H9 (cell line): ENCODE data around the gene TBC1D8. TPM values are rescaled to one million over a fixed set of nuclear protein-coding genes. Genes with fewer than 3 reads are reported as not detected.

ENCODE experiments used
- DNase-seq: peaks from one replicate; pipeline ENCODE4 v3.0.0-alpha.2; 2017
- H2AFZ ChIP-seq: one replicate; pipeline ENCODE4 v1.6.1; 2013; ENCODE audit warnings: mild to moderate bottlenecking, low read length, control low read depth, moderate library complexity
- H2AK5ac ChIP-seq: 2 replicates; pipeline ENCODE4 v1.6.1; 2013; ENCODE audit warnings: low read length, control low read depth, mixed read lengths; ENCODE audit not compliant: insufficient read length
- H2BK120ac ChIP-seq: one replicate; pipeline ENCODE4 v1.6.1; 2013; ENCODE audit warnings: low read depth, mild to moderate bottlenecking, low read length, control low read depth, inconsistent platforms; ENCODE audit not compliant: poor library complexity, severe bottlenecking
- H2BK12ac ChIP-seq: 2 replicates; pipeline ENCODE4 v1.6.1; 2013; ENCODE audit warnings: low read length, control low read depth, mixed read lengths, low read depth; ENCODE audit not compliant: insufficient read length
- H2BK15ac ChIP-seq: 2 replicates; pipeline ENCODE4 v1.6.1; 2013; ENCODE audit warnings: low read depth, low read length, control low read depth
- H2BK20ac ChIP-seq: one replicate; pipeline ENCODE4 v1.6.1; 2013; ENCODE audit warnings: low read depth, mild to moderate bottlenecking, low read length, control low read depth, inconsistent platforms; ENCODE audit not compliant: poor library complexity, severe bottlenecking
- H2BK5ac ChIP-seq: 2 replicates; pipeline ENCODE4 v1.6.1; 2013; ENCODE audit warnings: low read length, control low read depth, mixed read lengths; ENCODE audit not compliant: insufficient read length
- H3K14ac ChIP-seq: 2 replicates; pipeline ENCODE4 v1.6.1; 2013; ENCODE audit warnings: low read length, control low read depth; ENCODE audit not compliant: insufficient read depth
- H3K18ac ChIP-seq: 2 replicates; pipeline ENCODE4 v1.6.1; 2013; ENCODE audit warnings: low read depth, mild to moderate bottlenecking, mixed read lengths, low read length, control low read depth; ENCODE audit not compliant: insufficient read length
- H3K23ac ChIP-seq: 2 replicates; pipeline ENCODE4 v1.6.1; 2013; ENCODE audit warnings: low read length, control low read depth, mixed read lengths, low read depth; ENCODE audit not compliant: insufficient read length
- H3K23me2 ChIP-seq: 2 replicates; pipeline ENCODE4 v1.6.1; 2013; ENCODE audit warnings: low read depth, mild to moderate bottlenecking, mixed read lengths, low read length, control low read depth; ENCODE audit not compliant: insufficient read length, poor library complexity, severe bottlenecking
- H3K27ac ChIP-seq: 2 replicates; pipeline ENCODE4 v1.5.1; 2013; ENCODE audit warnings: low read length, control low read depth, mixed read lengths, low read depth; ENCODE audit not compliant: insufficient read length
- H3K27me3 ChIP-seq: 2 replicates; pipeline ENCODE4 v1.6.1; 2013; ENCODE audit warnings: low read length, control low read depth, inconsistent platforms; ENCODE audit not compliant: insufficient read depth
- H3K4ac ChIP-seq: 2 replicates; pipeline ENCODE4 v1.6.1; 2013; ENCODE audit warnings: low read depth, mild to moderate bottlenecking, control low read depth, inconsistent platforms, low read length, moderate library complexity
- H3K4me1 ChIP-seq: 2 replicates; pipeline ENCODE4 v1.6.1; 2013; ENCODE audit warnings: low read length, control low read depth, inconsistent platforms; ENCODE audit not compliant: insufficient read depth
- H3K4me2 ChIP-seq: 2 replicates; pipeline ENCODE4 v1.6.1; 2013; ENCODE audit warnings: low read length, control low read depth, mixed read lengths; ENCODE audit not compliant: insufficient read length, insufficient read depth
- H3K56ac ChIP-seq: 2 replicates; pipeline ENCODE4 v1.6.1; 2013; ENCODE audit warnings: low read depth, mild to moderate bottlenecking, mixed read lengths, low read length, control low read depth; ENCODE audit not compliant: insufficient read length
- H3K79me1 ChIP-seq: 2 replicates; pipeline ENCODE4 v1.6.1; 2013; ENCODE audit warnings: low read depth, mild to moderate bottlenecking, moderate library complexity, low read length, control low read depth, inconsistent platforms; ENCODE audit not compliant: insufficient read depth, poor library complexity, severe bottlenecking
- H3K79me2 ChIP-seq: 2 replicates; pipeline ENCODE4 v1.6.1; 2013; ENCODE audit warnings: low read length, control low read depth, inconsistent platforms; ENCODE audit not compliant: insufficient read depth
- H3K9ac ChIP-seq: 2 replicates; pipeline ENCODE4 v1.6.1; 2013; ENCODE audit warnings: low read length, control low read depth, mixed read lengths; ENCODE audit not compliant: insufficient read length; ENCODE audit errors: extremely low read depth
- H3K9me3 ChIP-seq: one replicate; pipeline ENCODE4 v1.6.1; 2013; ENCODE audit warnings: low read depth, low read length, inconsistent platforms; ENCODE audit not compliant: control insufficient read depth
- H3T11ph ChIP-seq: one replicate; pipeline ENCODE4 v1.6.1; 2013; ENCODE audit warnings: mild to moderate bottlenecking, low read length, control low read depth, inconsistent platforms
- H4K20me1 ChIP-seq: one replicate; pipeline ENCODE4 v1.6.1; 2013; ENCODE audit not compliant: control insufficient read depth, insufficient read length, insufficient read depth
- H4K5ac ChIP-seq: 2 replicates; pipeline ENCODE4 v1.6.1; 2013; ENCODE audit warnings: low read depth, mild to moderate bottlenecking, mixed read lengths, low read length, control low read depth; ENCODE audit not compliant: insufficient read length
- H4K8ac ChIP-seq: replicated peaks from 2 replicates; pipeline ENCODE4 v1.6.1; 2013; ENCODE audit warnings: low read length, control low read depth, mixed read lengths, low read depth; ENCODE audit not compliant: insufficient read length
- H4K91ac ChIP-seq: 2 replicates; pipeline ENCODE4 v1.6.1; 2013; ENCODE audit warnings: low read depth, mild to moderate bottlenecking, moderate library complexity, mixed read lengths, low read length, control low read depth; ENCODE audit not compliant: insufficient read length
- H3K27ac Mint-ChIP-seq, 3 experiments: 2 replicates in 2 of 3; 3 replicates in 1 of 3; pipeline ENCODE4 v1.8.0; 2020 to 2021; ENCODE audit warnings: mixed read lengths in 3 of 3, mild to moderate bottlenecking in 1 of 3, moderate library complexity in 1 of 3
- H3K27me3 Mint-ChIP-seq: 2 replicates; pipeline ENCODE4 v1.8.0; 2021; ENCODE audit warnings: low read depth, mild to moderate bottlenecking, moderate library complexity, mixed read lengths
- H3K36me3 Mint-ChIP-seq, 3 experiments: 2 replicates in 2 of 3; 3 replicates in 1 of 3; pipeline ENCODE4 v1.8.0; 2020 to 2021; ENCODE audit warnings: low read depth in 3 of 3, mixed read lengths in 3 of 3; ENCODE audit not compliant: insufficient read depth in 1 of 3
- H3K4me1 Mint-ChIP-seq, 2 experiments: 2 replicates each; pipeline ENCODE4 v1.8.0; 2020; ENCODE audit warnings: mixed read lengths in 2 of 2
- H3K4me3 Mint-ChIP-seq, 2 experiments: 2 replicates in 1 of 2; 3 replicates in 1 of 2; pipeline ENCODE4 v1.8.0; 2020 to 2021; ENCODE audit warnings: mild to moderate bottlenecking in 2 of 2, mixed read lengths in 2 of 2, moderate library complexity in 1 of 2
- H3K9me3 Mint-ChIP-seq, 2 experiments: 2 replicates in 1 of 2; 3 replicates in 1 of 2; pipeline ENCODE4 v1.8.0; 2020; ENCODE audit warnings: mild to moderate bottlenecking in 2 of 2, mixed read lengths in 2 of 2, moderate library complexity in 1 of 2
- WGBS: extraction: QIAGEN DNeasy Blood & Tissue Kit; methylation state at CpG from one replicate; pipeline ENCODE4 v1.1.7; 2013; ENCODE audit warnings: missing lambda C conversion rate, low lambda C conversion rate, mixed read lengths; ENCODE audit not compliant: insufficient read length; ENCODE audit errors: extremely low coverage; 5-methylcytosine and 5-hydroxymethylcytosine counted together
- total RNA-seq: library from RNA; stranded (reverse); gene quantifications from 2 replicates; pipeline ENCODE4 v1.2.1, GENCODE V29; 2021
- TF ChIP-seq, protein P1 (sequence below): fragments of 200-600 bp; sonication (generic); conservative IDR thresholded peaks from 3 replicates; pipeline ENCODE4 v1.8.0; 2021; ENCODE audit warnings: antibody characterized with exemption, mild to moderate bottlenecking

TBC1D8 gene
- total RNA-seq, 1 experiment from 2014 or later = 16.6 TPM

DNA sequence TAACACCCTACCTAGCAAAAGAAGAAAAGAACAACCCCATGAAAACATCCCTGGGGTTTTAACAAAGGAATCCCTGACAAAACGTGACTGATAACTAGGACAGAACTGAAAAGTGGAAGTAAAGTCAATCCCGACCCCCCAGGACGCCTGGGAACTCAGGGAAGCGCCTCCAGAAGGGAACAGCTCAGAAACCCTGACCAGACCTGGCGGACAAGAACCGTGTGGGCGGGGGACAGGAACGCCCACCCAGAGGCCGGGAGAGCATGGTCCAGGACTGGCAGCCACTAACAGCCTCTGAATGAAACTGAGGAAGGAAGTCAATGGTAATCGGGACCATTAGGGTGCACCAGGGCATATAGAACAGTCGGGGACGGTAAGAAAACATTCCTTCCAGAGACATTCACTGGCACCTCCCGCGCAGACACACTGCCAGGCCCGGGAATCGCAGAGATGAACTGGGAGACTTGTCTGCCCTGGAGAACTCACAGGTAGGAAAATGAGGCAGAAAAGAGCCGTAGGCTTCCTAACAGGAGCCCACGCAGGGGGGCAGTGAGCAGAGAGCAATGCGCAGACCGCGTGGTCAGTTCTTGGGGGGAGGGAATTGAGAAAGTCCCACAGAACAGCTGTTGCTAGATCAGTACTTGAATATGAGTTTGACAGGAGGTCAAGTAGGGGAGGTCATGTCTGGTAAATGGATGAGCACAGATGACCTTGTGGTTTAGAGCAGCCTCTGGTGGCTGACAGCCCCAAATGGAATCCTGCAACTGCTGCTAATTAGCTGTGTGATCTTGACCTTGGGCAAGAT, 1.3 kb upstream of the TBC1D8 start:
- H3K27ac Mint-ChIP-seq = no peak overlapping the region

More for the DNA sequence above, 1.3 kb upstream of the TBC1D8 start:
- Histone ChIP-seq H2BK15ac (no peak overlapping the region), H2AFZ (no peak overlapping the region), H4K5ac (no peak overlapping the region), H3K4me2 (peak overlapping the region; percentile 82), H3K4ac (no peak overlapping the region), H3K23me2 (peaks cover 19% of the 10 kb centered on the region), H3K23ac (no peak overlapping the region), H3K56ac (no peak overlapping the region), H2BK120ac (no peak overlapping the region), H3K14ac (no peak overlapping the region), H2AK5ac (no peak overlapping the region), H3K27me3 (no peaks in the 10 kb centered on the region; the same call in 1 of the 2 replicates), H3K27ac (no peak overlapping the region), H2BK20ac (no peak overlapping the region), H3K18ac (no peak overlapping the region), H2BK5ac (no peak overlapping the region), H3K79me1 (no peaks in the 10 kb centered on the region), H4K91ac (no peak overlapping the region), H4K20me1 (no peaks in the 10 kb centered on the region), H3T11ph (no peak overlapping the region), H3K79me2 (peaks cover 5% of the 10 kb centered on the region; the same call in 1 of the 2 replicates), H3K9me3 (no peaks in the 10 kb centered on the region), H3K4me1 (peaks cover 3% of the 10 kb centered on the region; the same call in 1 of the 2 replicates), H3K9ac (no peak overlapping the region), H4K8ac (no peak overlapping the region), H2BK12ac (no peak overlapping the region)
- TF ChIP-seq, protein P1, sequence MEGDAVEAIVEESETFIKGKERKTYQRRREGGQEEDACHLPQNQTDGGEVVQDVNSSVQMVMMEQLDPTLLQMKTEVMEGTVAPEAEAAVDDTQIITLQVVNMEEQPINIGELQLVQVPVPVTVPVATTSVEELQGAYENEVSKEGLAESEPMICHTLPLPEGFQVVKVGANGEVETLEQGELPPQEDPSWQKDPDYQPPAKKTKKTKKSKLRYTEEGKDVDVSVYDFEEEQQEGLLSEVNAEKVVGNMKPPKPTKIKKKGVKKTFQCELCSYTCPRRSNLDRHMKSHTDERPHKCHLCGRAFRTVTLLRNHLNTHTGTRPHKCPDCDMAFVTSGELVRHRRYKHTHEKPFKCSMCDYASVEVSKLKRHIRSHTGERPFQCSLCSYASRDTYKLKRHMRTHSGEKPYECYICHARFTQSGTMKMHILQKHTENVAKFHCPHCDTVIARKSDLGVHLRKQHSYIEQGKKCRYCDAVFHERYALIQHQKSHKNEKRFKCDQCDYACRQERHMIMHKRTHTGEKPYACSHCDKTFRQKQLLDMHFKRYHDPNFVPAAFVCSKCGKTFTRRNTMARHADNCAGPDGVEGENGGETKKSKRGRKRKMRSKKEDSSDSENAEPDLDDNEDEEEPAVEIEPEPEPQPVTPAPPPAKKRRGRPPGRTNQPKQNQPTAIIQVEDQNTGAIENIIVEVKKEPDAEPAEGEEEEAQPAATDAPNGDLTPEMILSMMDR = peak; percentile 83
- H3K4me1 Mint-ChIP-seq = peaks cover 43 to 45% of the 10 kb centered on the region in 2 experiments
- no peaks in the 10 kb centered on the region for H3K9me3 Mint-ChIP-seq
- DNase-seq = peak; percentile 67
- H3K27me3 Mint-ChIP-seq = peaks cover 18% of the 10 kb centered on the region
- WGBS = no CpG with 5 or more reads among the region's 21 CpGs
- peak overlapping the region; percentile 63 to 83 for H3K4me3 Mint-ChIP-seq
- no peaks in the 10 kb centered on the region for H3K36me3 Mint-ChIP-seq
